HEK293 (cell line): ENCODE data around the gene TIMM44.

Source experiments
- CTCF ChIA-PET: fragments of 350-600 bp; formaldehyde crosslinking; extraction: SDS; loops from one replicate; lab custom pipeline; 2021; ENCODE audit warnings: antibody characterized with exemption; lab: Yijun Ruan, JAX
- POLR2A ChIA-PET: fragments of 300-600 bp; formaldehyde crosslinking; extraction: SDS; loops from one replicate; lab custom pipeline; 2020; ENCODE audit warnings: antibody characterized with exemption, inconsistent platforms; lab: Yijun Ruan, JAX
- H3K27ac ChIP-seq: fragments of 200-500 bp; sonication (Bioruptor generic); 2 replicates; pipeline ENCODE4 v1.5.1; 2014; ENCODE audit warnings: low read depth, low read length, control low read depth, inconsistent platforms; ENCODE audit errors: extremely low read depth
- H3K36me3 ChIP-seq, 2 experiments: fragments of 200-500 bp in 1 of 2; sonication (Bioruptor generic) in 1 of 2; 1 replicate in 1 of 2; 2 replicates in 1 of 2; pipeline ENCODE4 v1.5.1; 2014 to 2017; ENCODE audit warnings: inconsistent platforms in 2 of 2, low read length in 2 of 2; ENCODE audit not compliant: control insufficient read depth in 2 of 2, insufficient read depth in 1 of 2
- H3K4me1 ChIP-seq: fragments of 200-500 bp; sonication (Bioruptor generic); 2 replicates; pipeline ENCODE4 v1.5.1; 2014; ENCODE audit warnings: mild to moderate bottlenecking, low read length, inconsistent platforms; ENCODE audit not compliant: control insufficient read depth, insufficient read depth
- H3K4me3 ChIP-seq: 2 replicates; pipeline ENCODE4 v1.5.1; 2011; ENCODE audit warnings: low read depth, mild to moderate bottlenecking, control low read depth, low read length, moderate library complexity
- H3K9me3 ChIP-seq: fragments of 200-500 bp; sonication (Bioruptor generic); 2 replicates; pipeline ENCODE4 v1.5.1; 2014; ENCODE audit warnings: low read depth, low read length, inconsistent platforms; ENCODE audit not compliant: control insufficient read depth, insufficient read depth
- BCL11B ChIP-seq: fragments of 450-650 bp; formaldehyde crosslinking; IDR thresholded peaks from 2 replicates; pipeline ENCODE4 v1.5.1; 2016; ENCODE audit warnings: low read depth, missing biosample characterization, missing genetic modification characterization
- EGR2 ChIP-seq: fragments of 450-650 bp; formaldehyde crosslinking; IDR thresholded peaks from 2 replicates; pipeline ENCODE4 v1.5.1; 2016; ENCODE audit warnings: low read depth, missing biosample characterization, missing genetic modification characterization
- GLI2 ChIP-seq: fragments of 450-650 bp; formaldehyde crosslinking; IDR thresholded peaks from 2 replicates; pipeline ENCODE4; 2017; ENCODE audit warnings: missing biosample characterization, missing genetic modification characterization, low read depth, borderline replicate concordance
- HIC1 ChIP-seq: fragments of 450-650 bp; formaldehyde crosslinking; IDR thresholded peaks from 2 replicates; pipeline ENCODE4 v1.5.1; 2016; ENCODE audit warnings: missing biosample characterization, missing genetic modification characterization
- KLF7 ChIP-seq: fragments of 450-650 bp; formaldehyde crosslinking; IDR thresholded peaks from 2 replicates; pipeline ENCODE4 v1.5.1; 2016; ENCODE audit warnings: missing biosample characterization, missing genetic modification characterization, borderline replicate concordance
- KLF8 ChIP-seq: fragments of 450-650 bp; formaldehyde crosslinking; IDR thresholded peaks from 2 replicates; pipeline ENCODE4 v1.5.1; 2016; ENCODE audit warnings: missing biosample characterization, missing genetic modification characterization
- WT1 ChIP-seq: fragments of 450-650 bp; formaldehyde crosslinking; IDR thresholded peaks from 2 replicates; pipeline ENCODE4 v1.5.1; 2016; ENCODE audit warnings: missing biosample characterization, missing genetic modification characterization
- ZFHX2 ChIP-seq: fragments of 450-650 bp; formaldehyde crosslinking; conservative IDR thresholded peaks from 2 replicates; pipeline ENCODE4 v1.5.1; 2016; ENCODE audit warnings: missing biosample characterization, missing genetic modification characterization
- ZIC2 ChIP-seq: fragments of 450-650 bp; formaldehyde crosslinking; IDR thresholded peaks from 2 replicates; pipeline ENCODE4 v1.5.1; 2016; ENCODE audit warnings: missing biosample characterization, missing genetic modification characterization
- ZNF140 ChIP-seq: fragments of 450-650 bp; formaldehyde crosslinking; IDR thresholded peaks from 2 replicates; pipeline ENCODE4 v1.5.1; 2016; ENCODE audit warnings: missing biosample characterization, missing genetic modification characterization
- ZNF214 ChIP-seq: fragments of 450-650 bp; formaldehyde crosslinking; IDR thresholded peaks from 2 replicates; pipeline ENCODE4 v1.5.1; 2017; ENCODE audit warnings: missing biosample characterization, mild to moderate bottlenecking, missing genetic modification characterization, borderline replicate concordance
- ZNF223 ChIP-seq: fragments of 450-650 bp; formaldehyde crosslinking; IDR thresholded peaks from 2 replicates; pipeline ENCODE4 v1.5.1; 2016; ENCODE audit warnings: missing biosample characterization, missing genetic modification characterization
- ZNF248 ChIP-seq: fragments of 450-650 bp; formaldehyde crosslinking; IDR thresholded peaks from 2 replicates; pipeline ENCODE4 v1.5.1; 2017; ENCODE audit warnings: missing biosample characterization, missing genetic modification characterization
- ZNF292 ChIP-seq: fragments of 450-650 bp; formaldehyde crosslinking; IDR thresholded peaks from 2 replicates; pipeline ENCODE4 v1.5.1; 2016; ENCODE audit warnings: low read depth, missing biosample characterization, missing genetic modification characterization, borderline replicate concordance
- ZNF302 ChIP-seq: fragments of 450-650 bp; formaldehyde crosslinking; IDR thresholded peaks from 2 replicates; pipeline ENCODE4 v1.5.1; 2016; ENCODE audit warnings: missing biosample characterization, missing genetic modification characterization, low read depth
- ZNF350 ChIP-seq: fragments of 450-650 bp; formaldehyde crosslinking; IDR thresholded peaks from 2 replicates; pipeline ENCODE4 v1.5.0; 2017; ENCODE audit warnings: missing biosample characterization, mild to moderate bottlenecking, missing genetic modification characterization
- ZNF354C ChIP-seq: fragments of 450-650 bp; formaldehyde crosslinking; IDR thresholded peaks from 2 replicates; pipeline ENCODE4 v1.5.1; 2016; ENCODE audit warnings: missing biosample characterization, missing genetic modification characterization, low read depth, borderline replicate concordance
- ZNF391 ChIP-seq: fragments of 450-650 bp; formaldehyde crosslinking; IDR thresholded peaks from 2 replicates; pipeline ENCODE4 v1.5.1; 2016; ENCODE audit warnings: low read depth, missing biosample characterization, missing genetic modification characterization, borderline replicate concordance
- ZNF426 ChIP-seq: fragments of 450-650 bp; formaldehyde crosslinking; IDR thresholded peaks from 2 replicates; pipeline ENCODE4 v1.5.1; 2017; ENCODE audit warnings: missing biosample characterization, missing genetic modification characterization, mild to moderate bottlenecking, inconsistent platforms, moderate library complexity
- ZNF548 ChIP-seq: fragments of 450-650 bp; formaldehyde crosslinking; IDR thresholded peaks from 2 replicates; pipeline ENCODE4 v1.5.1; 2016; ENCODE audit warnings: missing biosample characterization, missing genetic modification characterization
- ZNF561 ChIP-seq: fragments of 450-650 bp; IDR thresholded peaks from 2 replicates; pipeline ENCODE4 v1.5.1; 2018; ENCODE audit warnings: missing biosample characterization, missing genetic modification characterization, borderline replicate concordance
- ZNF670 ChIP-seq: fragments of 450-650 bp; formaldehyde crosslinking; IDR thresholded peaks from 2 replicates; pipeline ENCODE4 v1.5.1; 2016; ENCODE audit warnings: missing biosample characterization, missing genetic modification characterization, low read depth
- ZNF701 ChIP-seq: fragments of 450-650 bp; formaldehyde crosslinking; IDR thresholded peaks from 2 replicates; pipeline ENCODE4 v1.5.1; 2016; ENCODE audit warnings: missing biosample characterization, missing genetic modification characterization
- ZNF791 ChIP-seq: fragments of 450-650 bp; formaldehyde crosslinking; IDR thresholded peaks from 2 replicates; pipeline ENCODE4 v1.5.1; 2016; ENCODE audit warnings: missing biosample characterization, missing genetic modification characterization
- ZNF792 ChIP-seq: fragments of 450-650 bp; formaldehyde crosslinking; IDR thresholded peaks from 2 replicates; pipeline ENCODE4 v1.5.1; 2016; ENCODE audit warnings: missing biosample characterization, missing genetic modification characterization
- TF ChIP-seq, protein P1 (sequence below): fragments of 450-650 bp; formaldehyde crosslinking; IDR thresholded peaks from 2 replicates; pipeline ENCODE4 v1.5.1; 2017; ENCODE audit warnings: missing biosample characterization, missing genetic modification characterization
- TF ChIP-seq, protein P2 (sequence below): fragments of 450-650 bp; formaldehyde crosslinking; IDR thresholded peaks from 2 replicates; pipeline ENCODE4 v1.5.1; 2016; ENCODE audit warnings: missing biosample characterization, missing genetic modification characterization, low read depth
- TF ChIP-seq, protein P3 (sequence below): fragments of 450-650 bp; formaldehyde crosslinking; IDR thresholded peaks from 2 replicates; pipeline ENCODE4 v1.5.1; 2016; ENCODE audit warnings: missing biosample characterization, missing genetic modification characterization

TIMM44 gene

GRCh38 chr19:7927605-7928333 is 15.7 kb downstream of the TIMM44 start (continued):
- peak; percentile 78 for TF ChIP-seq EGR2 (tag by site-specific recombination)
- peak; percentile 95 for TF ChIP-seq HIC1 (tag by site-specific recombination)
- TF ChIP-seq ZNF223 (tag by site-specific recombination): no peak
- TF ChIP-seq ZIC2 (tag by site-specific recombination): no peak
- no peak for TF ChIP-seq GLI2 (tag by site-specific recombination)
- TF ChIP-seq ZNF391 (tag by site-specific recombination): no peak
- TF ChIP-seq, protein P1, sequence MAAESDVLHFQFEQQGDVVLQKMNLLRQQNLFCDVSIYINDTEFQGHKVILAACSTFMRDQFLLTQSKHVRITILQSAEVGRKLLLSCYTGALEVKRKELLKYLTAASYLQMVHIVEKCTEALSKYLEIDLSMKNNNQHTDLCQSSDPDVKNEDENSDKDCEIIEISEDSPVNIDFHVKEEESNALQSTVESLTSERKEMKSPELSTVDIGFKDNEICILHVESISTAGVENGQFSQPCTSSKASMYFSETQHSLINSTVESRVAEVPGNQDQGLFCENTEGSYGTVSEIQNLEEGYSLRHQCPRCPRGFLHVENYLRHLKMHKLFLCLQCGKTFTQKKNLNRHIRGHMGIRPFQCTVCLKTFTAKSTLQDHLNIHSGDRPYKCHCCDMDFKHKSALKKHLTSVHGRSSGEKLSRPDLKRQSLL (tag by site-specific recombination): no peak
- TF ChIP-seq ZNF214 (tag by site-specific recombination): no peak
- peak; percentile 91 for TF ChIP-seq ZFHX2
- no peak for TF ChIP-seq ZNF701 (tag by site-specific recombination)
- TF ChIP-seq ZNF354C: no peak
- TF ChIP-seq KLF8 (tag by site-specific recombination): no peak
- TF ChIP-seq ZNF561 (tag by site-specific recombination): no peak
- TF ChIP-seq ZNF792 (tag by site-specific recombination): no peak
- TF ChIP-seq ZNF670 (tag by site-specific recombination): no peak
- TF ChIP-seq, protein P2, sequence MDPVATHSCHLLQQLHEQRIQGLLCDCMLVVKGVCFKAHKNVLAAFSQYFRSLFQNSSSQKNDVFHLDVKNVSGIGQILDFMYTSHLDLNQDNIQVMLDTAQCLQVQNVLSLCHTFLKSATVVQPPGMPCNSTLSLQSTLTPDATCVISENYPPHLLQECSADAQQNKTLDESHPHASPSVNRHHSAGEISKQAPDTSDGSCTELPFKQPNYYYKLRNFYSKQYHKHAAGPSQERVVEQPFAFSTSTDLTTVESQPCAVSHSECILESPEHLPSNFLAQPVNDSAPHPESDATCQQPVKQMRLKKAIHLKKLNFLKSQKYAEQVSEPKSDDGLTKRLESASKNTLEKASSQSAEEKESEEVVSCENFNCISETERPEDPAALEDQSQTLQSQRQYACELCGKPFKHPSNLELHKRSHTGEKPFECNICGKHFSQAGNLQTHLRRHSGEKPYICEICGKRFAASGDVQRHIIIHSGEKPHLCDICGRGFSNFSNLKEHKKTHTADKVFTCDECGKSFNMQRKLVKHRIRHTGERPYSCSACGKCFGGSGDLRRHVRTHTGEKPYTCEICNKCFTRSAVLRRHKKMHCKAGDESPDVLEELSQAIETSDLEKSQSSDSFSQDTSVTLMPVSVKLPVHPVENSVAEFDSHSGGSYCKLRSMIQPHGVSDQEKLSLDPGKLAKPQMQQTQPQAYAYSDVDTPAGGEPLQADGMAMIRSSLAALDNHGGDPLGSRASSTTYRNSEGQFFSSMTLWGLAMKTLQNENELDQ: no peak
- TF ChIP-seq, all 188 proteins: peak for 4

DNA sequence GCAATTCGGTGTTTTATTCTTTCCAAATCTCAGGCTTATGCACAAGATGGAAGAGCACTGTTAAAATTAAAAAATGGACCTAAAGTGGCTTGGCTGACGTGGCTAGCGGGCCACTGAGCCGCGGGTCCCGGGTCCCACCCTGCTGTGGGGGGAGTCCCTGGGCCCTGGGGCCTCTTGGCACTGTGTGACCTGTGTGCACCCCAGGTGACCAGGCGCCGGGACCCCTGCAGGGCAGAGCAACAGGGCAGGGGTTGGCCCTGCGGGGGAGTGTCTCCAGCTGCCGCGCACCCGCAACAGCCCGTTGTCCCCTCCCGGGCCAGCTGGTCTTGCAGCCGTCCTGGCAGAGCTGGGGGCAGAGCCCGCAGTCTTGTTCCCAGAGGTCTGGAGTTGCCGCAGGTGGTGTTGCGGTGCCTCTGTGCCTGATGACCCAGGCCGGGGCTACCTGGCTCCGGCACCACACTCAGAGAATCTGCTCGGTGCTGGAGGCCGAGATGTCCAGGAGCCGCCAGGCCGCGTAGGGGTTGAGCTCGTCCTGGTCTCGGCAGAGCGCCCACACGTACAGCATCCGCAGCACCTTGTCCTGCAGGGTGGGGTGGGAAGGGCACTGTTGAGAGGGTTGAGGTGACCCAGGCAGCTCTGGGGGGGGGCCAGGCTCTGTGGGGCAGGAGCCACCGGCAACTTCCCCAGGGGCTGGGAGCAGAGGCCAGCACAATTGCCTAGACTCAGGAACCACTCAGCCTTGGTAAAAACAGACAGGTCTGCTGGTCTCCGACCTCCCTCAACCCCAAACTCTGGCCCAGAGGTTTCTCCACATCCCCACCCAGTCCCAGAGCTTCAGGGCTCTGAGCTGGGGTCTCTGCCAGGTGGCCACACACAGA is 16.5 kb downstream of the TIMM44 start:
- Histone ChIP-seq H3K9me3 (no peaks in the 10 kb centered on the region), H3K4me1 (peaks cover 17% of the 10 kb centered on the region), H3K36me3 (peaks cover 6 to 42% of the 10 kb centered on the region in 2 experiments; a peak in 2 of 3 replicates), H3K27ac (no peak overlapping the region), H3K4me3 (no peak overlapping the region)
- ChIA-PET POLR2A (interaction anchor here (0.6 to 1.6 kb wide), 8 partner anchors 9 to 951 kb away, joined by 3 to 5 read pairs (median 4); partner anchors contain the start of gene TIMM44), CTCF (interaction anchor here (0.6 to 2.2 kb wide), 7 partner anchors 9 to 659 kb away, joined by 3 to 11 read pairs (median 3); partner anchors contain the start of gene TIMM44)
- TF ChIP-seq ZNF426: no peak
- no peak for TF ChIP-seq WT1 (tag by site-specific recombination)
- peak; percentile 18; the same call in 1 of the 2 replicates for TF ChIP-seq BCL11B (tag by site-specific recombination)
- no peak for TF ChIP-seq ZNF548 (tag by site-specific recombination)
- TF ChIP-seq KLF7 (tag by site-specific recombination): no peak
- TF ChIP-seq ZNF791: no peak
- no peak for TF ChIP-seq ZNF292
- no peak for TF ChIP-seq ZNF350
- no peak for TF ChIP-seq ZNF302 (tag by site-specific recombination)
- no peak for TF ChIP-seq ZNF248 (tag by site-specific recombination)
- no peak for TF ChIP-seq ZNF140 (tag by site-specific recombination)
- TF ChIP-seq, protein P3, sequence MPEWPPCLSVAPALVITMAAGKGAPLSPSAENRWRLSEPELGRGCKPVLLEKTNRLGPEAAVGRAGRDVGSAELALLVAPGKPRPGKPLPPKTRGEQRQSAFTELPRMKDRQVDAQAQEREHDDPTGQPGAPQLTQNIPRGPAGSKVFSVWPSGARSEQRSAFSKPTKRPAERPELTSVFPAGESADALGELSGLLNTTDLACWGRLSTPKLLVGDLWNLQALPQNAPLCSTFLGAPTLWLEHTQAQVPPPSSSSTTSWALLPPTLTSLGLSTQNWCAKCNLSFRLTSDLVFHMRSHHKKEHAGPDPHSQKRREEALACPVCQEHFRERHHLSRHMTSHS (tag by site-specific recombination): no peak
